Measurements from ENCODE around the gene RBM33. TPM values are rescaled to one million over a fixed set of nuclear protein-coding genes. Genes with fewer than 3 reads are reported as not detected.

The RBM33 gene
- polyA plus RNA-seq, 1 experiment = 9.5 TPM

DNA sequence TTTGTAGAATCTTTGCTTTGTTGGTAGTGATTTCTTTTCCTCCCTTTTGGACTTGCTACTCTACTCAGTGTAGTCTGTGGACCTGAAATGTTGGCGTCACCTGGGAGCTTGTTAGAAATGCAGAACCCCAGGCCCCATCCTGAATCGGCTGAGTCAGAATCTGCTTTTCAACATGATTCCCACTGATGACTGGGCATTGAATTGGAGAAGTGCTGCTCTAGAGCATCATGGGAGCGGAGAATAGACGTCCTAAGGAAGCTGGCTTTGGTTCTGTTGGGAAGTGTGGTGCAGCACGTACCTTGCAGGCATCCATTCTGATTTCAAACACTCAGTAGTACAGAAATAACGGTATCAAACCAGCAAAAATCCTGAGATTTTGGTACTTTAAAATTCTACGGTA is 54.7 kb downstream of the RBM33 start:
- POLR2A ChIA-PET = no interaction called here
- TF ChIP-seq CTCF (IDR thresholded peaks at IDR 0.05; ENCODE audit: low read depth, low read length) = no peak
- Histone ChIP-seq H3K9me3 (ENCODE audit: control insufficient read depth, insufficient read depth, low read length) (no peaks in the 10 kb centered on the region), H3K27me3 (ENCODE audit: control insufficient read depth, insufficient read depth, low read length) (no peaks in the 10 kb centered on the region), H3K4me3 (ENCODE audit: low read depth, low read length) (no peak overlapping the region), H3K27ac (ENCODE audit: low read depth, low read length) (no peak overlapping the region)
- CTCF ChIA-PET = interaction anchor here (1.1 kb wide), 1 partner anchor 100 kb away, joined by 3 read pairs; no protein-coding TSS in a partner anchor
- no peak for DNase-seq (ENCODE audit: low read depth, low spot score)

DNA sequence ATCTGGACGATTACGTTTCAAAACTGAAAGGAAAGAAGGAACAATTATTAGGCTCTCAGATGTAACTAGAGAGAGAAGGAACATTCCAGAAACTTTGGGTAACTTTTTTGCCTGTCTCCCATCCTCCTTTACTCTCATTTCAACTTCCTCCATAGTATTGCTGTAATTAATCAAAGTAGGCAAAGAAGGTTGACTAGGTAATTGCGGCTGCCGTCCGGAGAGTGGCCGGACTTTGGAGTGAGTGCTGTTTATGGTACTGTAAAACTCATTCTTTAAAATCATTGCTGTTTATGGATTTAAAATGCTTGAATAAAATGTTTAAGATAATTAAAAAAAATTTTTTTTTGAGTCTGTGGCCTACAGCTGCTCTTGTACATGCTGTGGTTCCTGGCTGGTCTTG is 56.4 kb downstream of the RBM33 start:
- ChIA-PET CTCF (interaction anchor here (2.1 kb wide), 1 partner anchor 102 kb away, joined by 23 read pairs; no protein-coding TSS in a partner anchor), POLR2A (no interaction called here)

DNA sequence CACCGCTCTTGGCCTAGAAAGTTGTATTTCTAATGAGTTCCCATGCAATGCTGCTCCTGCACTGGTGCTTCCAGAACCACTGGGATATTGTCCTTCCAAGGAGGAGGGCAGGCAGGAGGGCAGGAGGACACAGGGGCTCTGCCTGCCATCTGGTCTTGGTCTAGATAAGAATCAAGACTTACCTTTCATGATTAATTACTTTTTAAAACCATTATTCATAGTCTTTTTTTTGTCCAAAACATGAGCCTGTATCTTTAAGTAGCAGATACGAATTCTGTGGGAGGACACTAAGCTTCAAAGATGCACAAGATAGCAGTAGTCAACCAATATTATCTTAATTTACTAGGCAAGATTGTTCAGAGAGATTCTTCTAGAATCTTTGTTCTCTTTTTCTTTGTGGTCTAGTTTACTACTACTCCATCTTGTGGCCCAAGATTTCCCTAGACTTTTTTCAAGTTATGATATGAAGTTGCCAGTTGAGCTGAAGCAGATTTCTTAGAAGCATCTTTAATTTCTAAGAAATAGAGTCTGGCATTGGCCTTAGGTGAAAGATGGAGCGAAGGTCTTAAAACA is 57.6 kb downstream of the RBM33 start:
- ChIA-PET CTCF (interaction anchor here (2.1 kb wide), 1 partner anchor 103 kb away, joined by 23 read pairs; no protein-coding TSS in a partner anchor), POLR2A (no interaction called here)
- no peak for DNase-seq (ENCODE audit: low read depth, low spot score)
- Histone ChIP-seq H3K9me3 (ENCODE audit: control insufficient read depth, insufficient read depth, low read length) (no peaks in the 10 kb centered on the region), H3K27me3 (ENCODE audit: control insufficient read depth, insufficient read depth, low read length) (no peaks in the 10 kb centered on the region), H3K27ac (ENCODE audit: low read depth, low read length) (no peak overlapping the region), H3K4me3 (ENCODE audit: low read depth, low read length) (no peak overlapping the region)
- no peak for TF ChIP-seq CTCF (IDR thresholded peaks at IDR 0.05; ENCODE audit: low read depth, low read length)

More for the DNA sequence above, 56.4 kb downstream of the RBM33 start:
- H3K27ac ChIP-seq (ENCODE audit: low read depth, low read length) = no peak overlapping the region
- no peak for TF ChIP-seq CTCF (IDR thresholded peaks at IDR 0.05; ENCODE audit: low read depth, low read length)
- no peaks in the 10 kb centered on the region for H3K9me3 ChIP-seq (ENCODE audit: control insufficient read depth, insufficient read depth, low read length)
- no peak for DNase-seq (ENCODE audit: low read depth, low spot score)
- H3K4me3 ChIP-seq (ENCODE audit: low read depth, low read length) = no peak overlapping the region
- no peaks in the 10 kb centered on the region for H3K27me3 ChIP-seq (ENCODE audit: control insufficient read depth, insufficient read depth, low read length)

DNA sequence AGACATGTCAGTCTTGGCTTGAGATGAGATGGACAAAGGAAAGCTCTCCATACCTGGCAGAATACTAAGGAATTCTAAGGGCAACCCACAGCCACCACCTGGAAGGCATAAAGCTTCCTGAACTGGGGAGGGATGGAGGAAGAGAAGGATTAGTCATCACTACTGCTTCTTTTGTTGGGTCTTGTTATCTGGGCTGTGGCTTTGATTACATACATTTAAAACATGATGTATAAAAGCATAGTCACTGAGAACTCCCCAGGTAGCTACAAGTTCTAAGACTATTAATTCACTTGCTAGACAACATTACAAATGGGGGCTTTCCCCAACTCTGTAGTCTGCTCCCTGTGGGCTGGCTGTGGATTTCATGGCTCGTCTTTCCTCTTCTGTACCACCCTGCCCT is 58.2 kb downstream of the RBM33 start:
- no peaks in the 10 kb centered on the region for H3K27me3 ChIP-seq (ENCODE audit: control insufficient read depth, insufficient read depth, low read length)
- TF ChIP-seq CTCF (IDR thresholded peaks at IDR 0.05; ENCODE audit: low read depth, low read length) = no peak
- H3K4me3 ChIP-seq (ENCODE audit: low read depth, low read length) = no peak overlapping the region
- H3K9me3 ChIP-seq (ENCODE audit: control insufficient read depth, insufficient read depth, low read length) = no peaks in the 10 kb centered on the region
- DNase-seq (ENCODE audit: low read depth, low spot score) = no peak
- ChIA-PET CTCF (interaction anchor here (2.1 kb wide), 1 partner anchor 104 kb away, joined by 23 read pairs; no protein-coding TSS in a partner anchor), POLR2A (no interaction called here)
- no peak overlapping the region for H3K27ac ChIP-seq (ENCODE audit: low read depth, low read length)

DNA sequence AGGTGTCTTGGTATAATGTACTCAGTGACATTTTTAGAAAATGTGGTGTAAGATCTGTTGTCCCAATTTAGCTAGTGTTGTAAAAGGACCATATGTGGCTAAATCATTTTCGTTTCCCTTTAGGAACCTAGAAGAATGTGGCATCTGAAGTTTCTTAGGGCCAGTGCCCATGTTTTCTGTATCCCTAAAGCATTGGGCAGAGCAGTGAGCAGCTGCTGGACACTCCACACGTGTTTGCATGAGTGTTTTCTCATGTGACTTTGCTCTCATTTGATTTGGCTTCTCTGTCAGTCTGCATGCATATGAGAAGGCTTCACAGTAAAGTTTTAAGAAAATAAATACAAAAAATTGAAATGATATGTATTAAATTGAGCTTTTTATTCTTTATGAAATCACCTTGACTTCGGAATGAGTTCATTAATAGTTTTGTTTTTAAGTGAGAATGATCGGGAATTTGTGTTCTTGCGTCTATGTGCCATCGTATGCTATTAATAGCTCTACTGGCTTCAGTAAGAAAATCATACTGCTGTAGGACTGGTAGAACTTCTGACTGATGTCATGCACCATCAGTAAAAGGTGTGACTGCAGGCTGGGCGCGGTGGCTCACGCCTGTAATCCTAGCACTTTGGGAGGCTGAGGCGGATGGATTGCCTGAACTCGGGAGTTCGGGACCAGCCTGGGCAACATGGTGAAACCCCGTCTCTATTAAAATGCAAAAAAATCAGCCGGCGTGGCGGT is 61.3 kb downstream of the RBM33 start:
- DNase-seq (ENCODE audit: low read depth, low spot score) = no peak
- no peak overlapping the region for H3K27ac ChIP-seq (ENCODE audit: low read depth, low read length)
- H3K27me3 ChIP-seq (ENCODE audit: control insufficient read depth, insufficient read depth, low read length) = no peaks in the 10 kb centered on the region
- H3K4me3 ChIP-seq (ENCODE audit: low read depth, low read length) = no peak overlapping the region
- no peaks in the 10 kb centered on the region for H3K9me3 ChIP-seq (ENCODE audit: control insufficient read depth, insufficient read depth, low read length)
- ChIA-PET POLR2A (no interaction called here), CTCF (interaction anchor here (1.1 kb wide), 1 partner anchor 15 kb away, joined by 3 read pairs; no protein-coding TSS in a partner anchor)
- TF ChIP-seq CTCF (IDR thresholded peaks at IDR 0.05; ENCODE audit: low read depth, low read length) = no peak

Measured in AG04450 (cell line).